DOHH2 (cell line): ENCODE data around the gene PCGF3.

ENCODE experiments used
- H3F3A ChIP-seq: fragments of 200-600 bp; sonication (generic), shearing (Covaris generic); 2 replicates; pipeline ENCODE4 v1.6.0; 2016; ENCODE audit warnings: antibody characterized with exemption, mild to moderate bottlenecking; ENCODE audit not compliant: control insufficient read depth, insufficient read depth
- H3K27ac ChIP-seq: fragments of 200-600 bp; sonication (generic); 2 replicates; pipeline ENCODE4 v1.5.1; 2014; ENCODE audit warnings: low read depth, mild to moderate bottlenecking, low read length, moderate library complexity
- H3K27me3 ChIP-seq: fragments of 200-600 bp; sonication (generic); 2 replicates; pipeline ENCODE4 v1.6.1; 2014; ENCODE audit warnings: mild to moderate bottlenecking, low read length, mixed read lengths; ENCODE audit not compliant: control insufficient read depth
- H3K36me3 ChIP-seq: fragments of 200-600 bp; sonication (generic); 2 replicates; pipeline ENCODE4 v1.6.1; 2014; ENCODE audit warnings: mild to moderate bottlenecking, low read length, moderate library complexity, mixed read lengths; ENCODE audit not compliant: control insufficient read depth
- H3K4me1 ChIP-seq: fragments of 200-600 bp; sonication (generic); 2 replicates; pipeline ENCODE4 v1.6.1; 2014; ENCODE audit warnings: mild to moderate bottlenecking, low read length, mixed read lengths; ENCODE audit not compliant: control insufficient read depth
- H3K4me2 ChIP-seq: fragments of 200-600 bp; sonication (generic); 2 replicates; pipeline ENCODE4 v1.6.0; 2014; ENCODE audit warnings: mild to moderate bottlenecking, low read length, moderate library complexity
- H3K4me3 ChIP-seq: fragments of 200-600 bp; sonication (generic); 2 replicates; pipeline ENCODE4 v1.5.1; 2014; ENCODE audit warnings: mild to moderate bottlenecking, low read length, mixed read lengths
- H3K79me2 ChIP-seq: fragments of 200-600 bp; sonication (generic); 2 replicates; pipeline ENCODE4 v1.6.1; 2014; ENCODE audit warnings: mild to moderate bottlenecking, low read length, mixed read lengths; ENCODE audit not compliant: control insufficient read depth
- H3K9me2 ChIP-seq: fragments of 200-600 bp; sonication (generic); replicated peaks from 2 replicates; pipeline ENCODE4 v1.6.1; 2014; ENCODE audit warnings: mild to moderate bottlenecking, low read length, mixed read lengths; ENCODE audit not compliant: control insufficient read depth
- H3K9me3 ChIP-seq: fragments of 200-600 bp; sonication (generic); 2 replicates; pipeline ENCODE4 v1.6.1; 2014; ENCODE audit warnings: antibody characterized with exemption, low read length, mixed read lengths; ENCODE audit not compliant: control insufficient read depth, insufficient read depth
- H4K20me1 ChIP-seq: fragments of 200-600 bp; sonication (generic); 2 replicates; pipeline ENCODE4 v1.6.0; 2014; ENCODE audit warnings: low read depth, mild to moderate bottlenecking, antibody characterized with exemption, low read length, moderate library complexity; ENCODE audit not compliant: control insufficient read depth, insufficient read depth
- CTCF ChIP-seq: fragments of 200-600 bp; sonication (generic); IDR thresholded peaks from one replicate; pipeline ENCODE4 v1.5.1; 2014; ENCODE audit warnings: antibody characterized with exemption, mild to moderate bottlenecking, low read depth, low read length; ENCODE audit not compliant: poor library complexity, severe bottlenecking
- EZH2phosphoT487 ChIP-seq: fragments of 200-600 bp; sonication (generic); IDR thresholded peaks from 2 replicates; pipeline ENCODE4 v1.6.1; 2017; ENCODE audit warnings: borderline replicate concordance, mild to moderate bottlenecking, antibody characterized with exemption, low read length, moderate library complexity, mixed read lengths

Gene PCGF3

GRCh38 chr4:722169-722725, 16.6 kb downstream of the PCGF3 start:
- H3K4me3 ChIP-seq = no peak overlapping the region
- no peak overlapping the region for H3K27ac ChIP-seq
- no peaks in the 10 kb centered on the region for H3K4me1 ChIP-seq
- H3K9me2 ChIP-seq = no peaks in the 10 kb centered on the region
- H4K20me1 ChIP-seq = peaks cover 5% of the 10 kb centered on the region; the same call in 1 of the 2 replicates
- H3K27me3 ChIP-seq = no peaks in the 10 kb centered on the region
- H3F3A ChIP-seq = no peaks in the 10 kb centered on the region
- peaks cover 3% of the 10 kb centered on the region; the same call in 1 of the 2 replicates for H3K9me3 ChIP-seq
- peaks cover 20% of the 10 kb centered on the region for H3K36me3 ChIP-seq
- no peak overlapping the region for H3K4me2 ChIP-seq
- H3K79me2 ChIP-seq = peaks cover 94% of the 10 kb centered on the region
- no peak for TF ChIP-seq CTCF
- no peak for TF ChIP-seq EZH2phosphoT487

- H3K36me3 ChIP-seq = peaks cover 20% of the 10 kb centered on the region
- no peak overlapping the region for H3K27ac ChIP-seq
- no peak overlapping the region for H3K4me3 ChIP-seq
- TF ChIP-seq EZH2phosphoT487 = no peak
- no peak for TF ChIP-seq CTCF
- peaks cover 3% of the 10 kb centered on the region; the same call in 1 of the 2 replicates for H3K9me3 ChIP-seq
- H4K20me1 ChIP-seq = peaks cover 5% of the 10 kb centered on the region; the same call in 1 of the 2 replicates
- H3K27me3 ChIP-seq = no peaks in the 10 kb centered on the region
- no peak overlapping the region for H3K4me2 ChIP-seq
- no peaks in the 10 kb centered on the region for H3F3A ChIP-seq
- no peaks in the 10 kb centered on the region for H3K9me2 ChIP-seq
- H3K4me1 ChIP-seq = no peaks in the 10 kb centered on the region
- peaks cover 94% of the 10 kb centered on the region for H3K79me2 ChIP-seq
These were observed 17.3 kb downstream of the PCGF3 start for GRCh38 chr4:722851-723360.

- H3K36me3 ChIP-seq = peaks cover 22% of the 10 kb centered on the region
- H3K27me3 ChIP-seq = no peaks in the 10 kb centered on the region
- no peak overlapping the region for H3K27ac ChIP-seq
- H3K9me2 ChIP-seq = no peaks in the 10 kb centered on the region
- H3F3A ChIP-seq = no peaks in the 10 kb centered on the region
- H3K4me1 ChIP-seq = no peaks in the 10 kb centered on the region
- no peak for TF ChIP-seq CTCF
- TF ChIP-seq EZH2phosphoT487 = no peak
- peaks cover 5% of the 10 kb centered on the region; the same call in 1 of the 2 replicates for H4K20me1 ChIP-seq
- peaks cover 3% of the 10 kb centered on the region; the same call in 1 of the 2 replicates for H3K9me3 ChIP-seq
- H3K4me3 ChIP-seq = no peak overlapping the region
- no peak overlapping the region for H3K4me2 ChIP-seq
- H3K79me2 ChIP-seq = peaks cover 91% of the 10 kb centered on the region
These were observed 18.3 kb downstream of the PCGF3 start for GRCh38 chr4:723751-724530.
